ENCODE results near the gene LRRC4C. TPM values are rescaled to one million over a fixed set of nuclear protein-coding genes. Genes with fewer than 3 reads are reported as not detected.

The LRRC4C gene
- total and polyA plus RNA-seq, 11 donors = 0.08 to 1.2 (median 0.48) TPM; not detected in 1

DNA sequence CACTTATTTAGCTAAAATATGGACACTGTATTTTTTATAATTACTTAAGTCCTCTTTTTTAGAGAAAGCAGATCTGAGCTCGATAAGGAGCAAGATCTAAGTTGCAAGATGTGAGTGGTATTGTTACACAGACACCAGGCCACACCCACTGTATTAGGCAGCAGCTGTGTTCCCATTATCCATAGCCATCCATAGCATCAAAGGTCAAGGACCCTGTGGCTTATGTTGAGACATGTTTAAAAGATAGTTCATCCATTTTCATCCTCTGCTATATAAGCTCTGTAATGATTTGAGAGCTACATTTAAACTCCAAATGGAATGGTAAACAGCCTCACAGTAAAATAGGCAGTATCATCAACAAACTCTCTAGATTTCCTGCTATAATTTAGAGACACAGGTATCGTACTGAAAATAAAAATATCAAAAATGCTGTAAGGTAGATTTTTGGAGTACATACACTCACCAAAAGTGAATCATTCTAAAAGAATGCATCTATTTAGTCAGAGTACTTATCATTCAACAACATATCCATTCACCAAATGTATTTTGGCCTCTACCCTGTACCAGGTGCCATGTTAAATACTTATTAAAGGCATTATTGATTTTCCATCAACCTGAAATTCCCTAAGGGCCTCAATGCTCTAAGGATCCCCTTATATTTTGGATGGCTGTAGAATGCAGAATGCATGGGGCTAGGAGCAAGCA is 574.0 kb downstream of the LRRC4C start:
- H3K4me1 ChIP-seq = no peaks in the 10 kb centered on the region

DNA sequence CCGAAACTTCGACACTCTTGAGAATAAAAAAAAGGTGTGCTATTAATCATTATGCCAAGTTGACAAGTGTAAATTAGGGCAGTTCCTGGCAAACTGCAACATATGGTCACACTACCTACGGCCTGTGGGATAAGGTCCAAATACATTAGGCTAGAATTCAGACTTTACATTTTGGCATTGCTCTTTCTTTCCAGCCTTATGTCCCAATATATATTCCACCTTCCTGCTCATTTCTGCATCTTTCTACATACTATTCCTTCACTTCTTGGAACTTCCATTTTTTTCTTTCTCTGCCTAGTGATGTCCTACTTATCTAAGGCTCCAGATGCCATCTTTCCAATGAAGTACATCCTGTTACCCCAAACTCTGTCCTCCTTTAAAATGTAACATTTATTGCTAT is 577.2 kb downstream of the LRRC4C start:
- Histone ChIP-seq H3K36me3 (no peaks in the 10 kb centered on the region), H3K4me3 (no peak overlapping the region), H3K27me3 (no peaks in the 10 kb centered on the region), H3K4me1 (no peaks in the 10 kb centered on the region), H3K27ac (no peak overlapping the region), H3K9me3 (peaks cover 0 to 3% (median 0%) of the 10 kb centered on the region in 12 donors)
- 80 to 81% (median 80%) methylated on average over 3 of the region's 3 CpGs for WGBS, 4 donors
- ATAC-seq (no peak), DNase-seq (no peak)
- TF ChIP-seq, protein P1, sequence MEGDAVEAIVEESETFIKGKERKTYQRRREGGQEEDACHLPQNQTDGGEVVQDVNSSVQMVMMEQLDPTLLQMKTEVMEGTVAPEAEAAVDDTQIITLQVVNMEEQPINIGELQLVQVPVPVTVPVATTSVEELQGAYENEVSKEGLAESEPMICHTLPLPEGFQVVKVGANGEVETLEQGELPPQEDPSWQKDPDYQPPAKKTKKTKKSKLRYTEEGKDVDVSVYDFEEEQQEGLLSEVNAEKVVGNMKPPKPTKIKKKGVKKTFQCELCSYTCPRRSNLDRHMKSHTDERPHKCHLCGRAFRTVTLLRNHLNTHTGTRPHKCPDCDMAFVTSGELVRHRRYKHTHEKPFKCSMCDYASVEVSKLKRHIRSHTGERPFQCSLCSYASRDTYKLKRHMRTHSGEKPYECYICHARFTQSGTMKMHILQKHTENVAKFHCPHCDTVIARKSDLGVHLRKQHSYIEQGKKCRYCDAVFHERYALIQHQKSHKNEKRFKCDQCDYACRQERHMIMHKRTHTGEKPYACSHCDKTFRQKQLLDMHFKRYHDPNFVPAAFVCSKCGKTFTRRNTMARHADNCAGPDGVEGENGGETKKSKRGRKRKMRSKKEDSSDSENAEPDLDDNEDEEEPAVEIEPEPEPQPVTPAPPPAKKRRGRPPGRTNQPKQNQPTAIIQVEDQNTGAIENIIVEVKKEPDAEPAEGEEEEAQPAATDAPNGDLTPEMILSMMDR (IDR thresholded peaks at IDR 0.05) = no peak
- no peak for TF ChIP-seq POLR2A (IDR thresholded peaks at IDR 0.05)
- intact Hi-C loops (cut with DNase I) = no loop called here

More for the DNA sequence above, 574.0 kb downstream of the LRRC4C start:
- no peak for TF ChIP-seq POLR2A (IDR thresholded peaks at IDR 0.05)
- TF ChIP-seq, protein P1 (IDR thresholded peaks at IDR 0.05) = no peak
- Histone ChIP-seq H3K27me3 (no peaks in the 10 kb centered on the region), H3K4me3 (no peak overlapping the region), H3K36me3 (no peaks in the 10 kb centered on the region), H3K27ac (no peak overlapping the region), H3K9me3 (peaks cover 0 to 3% (median 0%) of the 10 kb centered on the region in 12 donors)
- DNase-seq (no peak), ATAC-seq (no peak)
- intact Hi-C loops (cut with DNase I) = no loop called here
- WGBS, 4 donors = 60 to 75% (median 69%) methylated on average over 2 of the region's 2 CpGs

DNA sequence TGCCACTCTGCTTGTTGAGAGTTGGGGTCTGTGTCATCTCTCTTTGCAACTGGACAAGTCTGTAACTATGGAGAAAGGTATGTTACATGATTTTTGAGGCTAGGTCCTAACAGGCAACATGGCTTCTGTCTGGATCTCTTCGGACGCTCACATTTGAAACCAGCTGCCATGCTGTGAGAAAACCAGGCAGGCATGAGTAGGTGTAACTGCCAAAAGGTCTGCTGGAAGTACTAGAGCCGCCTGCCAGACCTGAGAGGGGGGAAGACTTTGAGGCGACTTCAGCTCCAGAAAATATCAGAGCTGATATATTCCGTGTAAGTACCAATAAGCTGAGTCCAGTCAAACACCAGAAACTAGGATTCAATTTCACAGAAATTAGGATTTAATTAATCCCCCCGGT is 579.5 kb downstream of the LRRC4C start:
- 79 to 87% (median 84%) methylated on average over 6 of the region's 6 CpGs for WGBS, 4 donors
- TF ChIP-seq, protein P1 (IDR thresholded peaks at IDR 0.05) = no peak
- no peak for TF ChIP-seq POLR2A (IDR thresholded peaks at IDR 0.05)

DNA sequence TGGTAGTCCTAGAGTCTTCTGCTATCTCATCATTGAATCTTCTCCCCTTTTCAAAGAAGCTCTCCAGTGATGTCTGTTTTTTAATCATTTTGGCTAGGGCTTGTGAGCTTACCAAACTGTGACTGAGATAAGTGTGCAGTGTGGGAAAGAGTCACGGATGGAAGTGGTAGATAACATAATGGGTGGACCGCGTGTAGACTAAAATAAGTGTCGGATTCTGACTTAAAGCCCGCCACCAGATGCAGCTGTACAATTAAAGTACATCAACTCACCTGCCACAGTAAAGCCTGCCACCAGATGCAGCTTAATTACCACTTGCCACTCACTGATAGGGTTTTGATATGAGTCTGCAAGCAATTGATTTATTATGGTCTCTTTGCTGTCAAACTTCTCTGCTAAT is 581.5 kb downstream of the LRRC4C start:
- no peak for ATAC-seq
- H3K4me1 ChIP-seq = no peaks in the 10 kb centered on the region
- TF ChIP-seq, protein P1 (IDR thresholded peaks at IDR 0.05) = no peak
- no peak for TF ChIP-seq POLR2A (IDR thresholded peaks at IDR 0.05)
- no peak for DNase-seq
- H3K27ac ChIP-seq = no peak overlapping the region
- no peak overlapping the region for H3K4me3 ChIP-seq
- intact Hi-C loops (cut with DNase I) = no loop called here
- H3K36me3 ChIP-seq = no peaks in the 10 kb centered on the region
- 72 to 79% (median 74%) methylated on average over 5 of the region's 5 CpGs for WGBS, 4 donors
- H3K9me3 ChIP-seq = peaks cover 0 to 3% (median 0%) of the 10 kb centered on the region in 12 donors
- no peaks in the 10 kb centered on the region for H3K27me3 ChIP-seq

More for the DNA sequence above, 579.5 kb downstream of the LRRC4C start:
- Histone ChIP-seq H3K4me3 (no peak overlapping the region), H3K4me1 (no peaks in the 10 kb centered on the region), H3K27me3 (no peaks in the 10 kb centered on the region), H3K36me3 (no peaks in the 10 kb centered on the region), H3K27ac (no peak overlapping the region), H3K9me3 (peaks cover 0 to 3% (median 0%) of the 10 kb centered on the region in 12 donors)
- ATAC-seq (no peak), DNase-seq (no peak)
- intact Hi-C loops (cut with DNase I) = no loop called here

All from heart left ventricle (tissue), 16 donors.